ENCODE measurements around the gene GOLGA8H. TPM values are rescaled to one million over a fixed set of nuclear protein-coding genes. Genes with fewer than 3 reads are reported as not detected.
"Not testable (repeated sequence)": the region's sequence is repeated elsewhere in the genome, so short reads cannot be mapped to it uniquely, and the experiment has no call there.

Gene GOLGA8H
- total and polyA plus RNA-seq, 2 of the 8 experiments (the other 6 are each of a cell fraction or from before 2014, with no cell fraction given): 0.26 to 1.4 TPM

DNA sequence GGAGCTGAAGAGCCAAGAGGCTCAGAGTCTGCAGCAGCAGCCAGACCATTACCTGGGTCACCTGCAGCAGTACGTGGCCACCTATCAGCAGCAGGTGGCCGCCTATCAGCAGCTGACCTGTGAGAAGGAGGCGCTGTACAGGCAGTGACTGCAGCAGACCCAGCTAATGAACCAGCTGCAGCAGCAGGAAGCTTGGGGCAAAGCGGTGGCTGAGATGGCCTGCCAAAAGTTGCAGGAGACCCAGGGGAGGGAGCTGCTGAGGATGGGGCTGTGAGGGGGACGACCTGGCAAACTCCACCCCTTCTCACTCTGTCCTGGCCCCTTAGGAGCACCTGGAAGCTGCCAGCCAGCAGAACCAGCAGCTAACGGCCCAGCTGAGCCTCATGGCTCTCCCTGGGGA is 8.4 kb downstream of the GOLGA8H start:
- H3K9me3 ChIP-seq (ENCODE audit: insufficient read depth in 2 of 2, low read depth in 1 of 2, low read length in 1 of 2); H3K18ac ChIP-seq (ENCODE audit: extremely low read depth, low read length); H2BK15ac ChIP-seq (ENCODE audit: low read length); H3K23me2 ChIP-seq (ENCODE audit: low read depth, low read length); H3K27me3 ChIP-seq (replicated peaks in 1 of 4; ENCODE audit: control insufficient read depth in 3 of 4, extremely low read depth in 1 of 4, insufficient read depth in 3 of 4, low read length in 3 of 4); H3K4me1 ChIP-seq (replicated peaks in 1 of 4; ENCODE audit: control insufficient read depth in 3 of 4, insufficient read depth in 4 of 4, low read length in 3 of 4); DNase-seq (ENCODE audit: low read depth in 1 of 2, low spot score in 2 of 2); H2BK120ac ChIP-seq (replicated peaks; ENCODE audit: low read depth, low read length); H3K9ac ChIP-seq (replicated peaks in 1 of 4; ENCODE audit: extremely low read depth in 1 of 4, low read depth in 3 of 4, low read length in 3 of 4); H3K4ac ChIP-seq (replicated peaks; ENCODE audit: insufficient read length, low read depth, low read length); H2BK20ac ChIP-seq (ENCODE audit: low read length); H2BK5ac ChIP-seq (ENCODE audit: low read depth, low read length); H4K5ac ChIP-seq (ENCODE audit: insufficient read length, low read depth, low read length); H2AK5ac ChIP-seq (ENCODE audit: low read depth, low read length); H3K56ac ChIP-seq (replicated peaks; ENCODE audit: insufficient read length, low read depth, low read length); H4K20me1 ChIP-seq (replicated peaks in 1 of 2; ENCODE audit: control insufficient read depth in 1 of 2, insufficient read depth in 2 of 2, low read length in 2 of 2); H3K36me3 ChIP-seq (ENCODE audit: control insufficient read depth in 2 of 4, insufficient read depth in 4 of 4, low read length in 3 of 4); H3K79me1 ChIP-seq (ENCODE audit: low read depth, low read length); H4K91ac ChIP-seq (replicated peaks; ENCODE audit: insufficient read length, low read length); H4K8ac ChIP-seq (ENCODE audit: extremely low read depth, insufficient read depth, low read length); H2BK12ac ChIP-seq (ENCODE audit: low read depth, low read length); H3K23ac ChIP-seq (ENCODE audit: insufficient read length); POLR2A ChIA-PET (ENCODE audit: partially characterized antibody); H3K4me3 ChIP-seq (ENCODE audit: extremely low read depth in 1 of 4, insufficient read depth in 2 of 4, low read depth in 3 of 4, low read length in 4 of 4); FAIRE-seq; H3K14ac ChIP-seq (ENCODE audit: insufficient read length); CTCF ChIA-PET (ENCODE audit: partially characterized antibody); H2AFZ ChIP-seq (ENCODE audit: low read length); H3K27ac ChIP-seq (ENCODE audit: low read depth, low read length); H3K79me2 ChIP-seq (ENCODE audit: control insufficient read depth in 1 of 2, insufficient read depth in 2 of 2, low read length in 2 of 2); H3K4me2 ChIP-seq (ENCODE audit: insufficient read depth in 1 of 2, low read depth in 2 of 2, low read length in 2 of 2): not testable (repeated sequence)
- WGBS, 2 experiments (ENCODE audit: extremely low coverage in 1 of 2, insufficient coverage in 1 of 2, insufficient read length in 1 of 2, insufficient replicate concordance in 2 of 2, low coverage in 1 of 2, low lambda C conversion rate in 2 of 2, missing lambda C conversion rate in 1 of 2): no CpG with 5 or more reads among the region's 6 CpGs

- H2BK120ac ChIP-seq (replicated peaks; ENCODE audit: low read depth, low read length); H2BK5ac ChIP-seq (ENCODE audit: low read depth, low read length); H2BK15ac ChIP-seq (ENCODE audit: low read length); H4K5ac ChIP-seq (ENCODE audit: insufficient read length, low read depth, low read length); POLR2A ChIA-PET (ENCODE audit: partially characterized antibody); H3K27me3 ChIP-seq (replicated peaks in 1 of 4; ENCODE audit: control insufficient read depth in 3 of 4, extremely low read depth in 1 of 4, insufficient read depth in 3 of 4, low read length in 3 of 4); H2AK5ac ChIP-seq (ENCODE audit: low read depth, low read length); CTCF ChIA-PET (ENCODE audit: partially characterized antibody); H3K23ac ChIP-seq (ENCODE audit: insufficient read length); H3K27ac ChIP-seq (ENCODE audit: low read depth, low read length); H3K4ac ChIP-seq (replicated peaks; ENCODE audit: insufficient read length, low read depth, low read length); H4K91ac ChIP-seq (replicated peaks; ENCODE audit: insufficient read length, low read length); H3K4me3 ChIP-seq (ENCODE audit: extremely low read depth in 1 of 4, insufficient read depth in 2 of 4, low read depth in 3 of 4, low read length in 4 of 4); DNase-seq (ENCODE audit: low read depth in 1 of 2, low spot score in 2 of 2); H2BK20ac ChIP-seq (ENCODE audit: low read length); H3K4me2 ChIP-seq (ENCODE audit: insufficient read depth in 1 of 2, low read depth in 2 of 2, low read length in 2 of 2); H4K20me1 ChIP-seq (replicated peaks in 1 of 2; ENCODE audit: control insufficient read depth in 1 of 2, insufficient read depth in 2 of 2, low read length in 2 of 2); H3K4me1 ChIP-seq (replicated peaks in 1 of 4; ENCODE audit: control insufficient read depth in 3 of 4, insufficient read depth in 4 of 4, low read length in 3 of 4); H3K79me1 ChIP-seq (ENCODE audit: low read depth, low read length); H3K56ac ChIP-seq (replicated peaks; ENCODE audit: insufficient read length, low read depth, low read length); H2BK12ac ChIP-seq (ENCODE audit: low read depth, low read length); H3K9me3 ChIP-seq (ENCODE audit: insufficient read depth in 2 of 2, low read depth in 1 of 2, low read length in 1 of 2); H3K14ac ChIP-seq (ENCODE audit: insufficient read length); H2AFZ ChIP-seq (ENCODE audit: low read length); H3K23me2 ChIP-seq (ENCODE audit: low read depth, low read length); H4K8ac ChIP-seq (ENCODE audit: extremely low read depth, insufficient read depth, low read length); H3K79me2 ChIP-seq (ENCODE audit: control insufficient read depth in 1 of 2, insufficient read depth in 2 of 2, low read length in 2 of 2); H3K36me3 ChIP-seq (ENCODE audit: control insufficient read depth in 2 of 4, insufficient read depth in 4 of 4, low read length in 3 of 4); H3K9ac ChIP-seq (replicated peaks in 1 of 4; ENCODE audit: extremely low read depth in 1 of 4, low read depth in 3 of 4, low read length in 3 of 4); H3K18ac ChIP-seq (ENCODE audit: extremely low read depth, low read length): not testable (repeated sequence)
- WGBS, 2 experiments (ENCODE audit: extremely low coverage in 1 of 2, insufficient coverage in 1 of 2, insufficient read length in 1 of 2, insufficient replicate concordance in 2 of 2, low coverage in 1 of 2, low lambda C conversion rate in 2 of 2, missing lambda C conversion rate in 1 of 2): no CpG with 5 or more reads among the region's 3 CpGs
- peak; percentile 39 for FAIRE-seq
Measured at GRCh38 chr15:30621342-30621741, 17.5 kb downstream of the GOLGA8H start.
